Endothelial cell of umbilical vein (primary cell): Measurements from ENCODE around the gene SLC22A7. TPM values are rescaled to one million over a fixed set of nuclear protein-coding genes. Genes with fewer than 3 reads are reported as not detected.

Experiments
- BruUV-seq: library from RNA; stranded (reverse); fragments of 400-500 nt; replicated peaks from 2 replicates; lab custom pipeline; 2021; lab: Mats Ljungman, UMichigan
- CTCF ChIA-PET: fragments of 300-600, 350-600 bp; sonication (Branson Sonifier 250); formaldehyde crosslinking; loops from one replicate; lab custom pipeline; 2021; ENCODE audit warnings: antibody characterized with exemption, inconsistent platforms; lab: Charles Lee
- POLR2A ChIA-PET: fragments of 300-600, 350-600 bp; sonication (Branson Sonifier 250); formaldehyde crosslinking; loops from one replicate; lab custom pipeline; 2021; ENCODE audit warnings: antibody characterized with exemption, inconsistent platforms; lab: Charles Lee
- DNase-seq: peaks from one replicate; pipeline ENCODE4 v3.0.0-alpha.2; 2011; ENCODE audit warnings: low read depth, low spot score
- FAIRE-seq: peaks from 2 replicates; lab custom pipeline; 2011; peaks lifted over from hg19 to GRCh38; lab: Jason Lieb, UNC
- H2AFZ ChIP-seq: 2 replicates; pipeline ENCODE4 v1.6.0; 2012; ENCODE audit warnings: low read depth, low read length, control low read depth, inconsistent platforms
- H3K27ac ChIP-seq: 2 replicates; pipeline ENCODE4 v1.5.1; 2011; ENCODE audit warnings: low read depth, mild to moderate bottlenecking, control low read depth, low read length, moderate library complexity; ENCODE audit not compliant: insufficient read depth
- H3K27me3 ChIP-seq, 2 experiments: 2 replicates each; pipeline versions ENCODE4 v1.6.0 to v1.6.1; 2011; ENCODE audit warnings: low read length in 2 of 2, mixed read lengths in 1 of 2; ENCODE audit not compliant: control insufficient read depth in 2 of 2, insufficient read depth in 2 of 2
- H3K36me3 ChIP-seq, 2 experiments: 2 replicates in 1 of 2; 3 replicates in 1 of 2; pipeline ENCODE4 v1.5.1; 2011; ENCODE audit warnings: low read length in 2 of 2, mild to moderate bottlenecking in 1 of 2, moderate library complexity in 1 of 2; ENCODE audit not compliant: control insufficient read depth in 2 of 2, insufficient read depth in 2 of 2; ENCODE audit errors: extremely low read depth in 1 of 2
- H3K4me1 ChIP-seq: 3 replicates; pipeline ENCODE4 v1.5.1; 2011; ENCODE audit warnings: mild to moderate bottlenecking, low read length; ENCODE audit not compliant: control insufficient read depth, insufficient read depth; ENCODE audit errors: extremely low read depth
- H3K4me2 ChIP-seq: 2 replicates; pipeline ENCODE4 v1.6.1; 2011; ENCODE audit warnings: low read length, control low read depth, mixed read lengths; ENCODE audit not compliant: insufficient read depth
- H3K4me3 ChIP-seq, 3 experiments: fragments of 200-600 bp in 1 of 3; sonication (generic), shearing (Covaris generic) in 1 of 3; replicated peaks in 1 of 3; 2 replicates each; pipeline ENCODE4 v1.5.1; 2011 to 2016; ENCODE audit warnings: control low read depth in 3 of 3, low read length in 3 of 3, mild to moderate bottlenecking in 2 of 3, inconsistent platforms in 1 of 3, low read depth in 1 of 3, moderate library complexity in 1 of 3; ENCODE audit not compliant: insufficient read depth in 1 of 3
- H3K79me2 ChIP-seq: 2 replicates; pipeline ENCODE4 v1.6.0; 2012; ENCODE audit warnings: low read length, inconsistent platforms; ENCODE audit not compliant: control insufficient read depth, insufficient read depth
- H3K9ac ChIP-seq: replicated peaks from 2 replicates; pipeline ENCODE3; 2011; ENCODE audit warnings: low read length, control low read depth; ENCODE audit not compliant: insufficient read depth; ENCODE audit errors: extremely low read depth
- H3K9me1 ChIP-seq: replicated peaks from 3 replicates; pipeline ENCODE4 v1.6.0; 2011; ENCODE audit warnings: mild to moderate bottlenecking, low read length; ENCODE audit not compliant: control insufficient read depth, insufficient read depth; ENCODE audit errors: extremely low read depth
- H3K9me3 ChIP-seq: replicated peaks from 2 replicates; pipeline ENCODE4 v1.5.1; 2012; ENCODE audit warnings: low read length, inconsistent platforms; ENCODE audit not compliant: control insufficient read depth, insufficient read depth
- H4K20me1 ChIP-seq: replicated peaks from 2 replicates; pipeline ENCODE3; 2011; ENCODE audit warnings: mild to moderate bottlenecking, low read length; ENCODE audit not compliant: control insufficient read depth, insufficient read depth; ENCODE audit errors: extremely low read depth
- EZH2 ChIP-seq: IDR thresholded peaks from 2 replicates; pipeline ENCODE4 v1.6.1; 2012; ENCODE audit warnings: borderline replicate concordance, low read depth, mild to moderate bottlenecking, moderate library complexity, low read length, inconsistent platforms; ENCODE audit not compliant: severe bottlenecking
- FOS ChIP-seq: IDR thresholded peaks from 2 replicates; pipeline ENCODE4 v1.6.1; 2011; ENCODE audit warnings: mild to moderate bottlenecking, low read length, moderate library complexity, borderline replicate concordance; ENCODE audit not compliant: insufficient read depth
- GATA2 ChIP-seq: IDR thresholded peaks from 2 replicates; pipeline ENCODE4 v1.7.0; 2011; ENCODE audit warnings: low read depth, mild to moderate bottlenecking, moderate library complexity, mixed read lengths, low read length; ENCODE audit not compliant: insufficient read length, insufficient read depth
- JUN ChIP-seq: IDR thresholded peaks from 2 replicates; pipeline ENCODE4 v1.6.1; 2011; ENCODE audit warnings: borderline replicate concordance, low read depth; ENCODE audit not compliant: insufficient read length, insufficient read depth
- MYC ChIP-seq: IDR thresholded peaks from one replicate; pipeline ENCODE4 v1.6.1; 2011; ENCODE audit warnings: mild to moderate bottlenecking, low read depth, low read length
- POLR2A ChIP-seq: IDR thresholded peaks from 2 replicates; pipeline ENCODE4 v1.6.1; 2012; ENCODE audit warnings: low read depth, mild to moderate bottlenecking, control low read depth, low read length
- POLR2AphosphoS5 ChIP-seq: IDR thresholded peaks from 2 replicates; pipeline ENCODE4 v1.6.1; 2012; ENCODE audit warnings: low read depth, mild to moderate bottlenecking, control low read depth, low read length, moderate library complexity; ENCODE audit not compliant: insufficient read depth
- dilution Hi-C: fragments of 300-500 bp; cut with MboI; formaldehyde crosslinking; loops from one replicate; pipeline ENCODE4 v1.15.0; 2019; ENCODE audit warnings: low sequenced_read_pairs; ENCODE audit not compliant: extremely low pct_ligation_motif_present
- intact Hi-C: fragments of 100-400 bp; cut with micrococcal nuclease; formaldehyde crosslinking; loops from one replicate; pipeline ENCODE4 v1.10.0; 2022
- polyA plus RNA-seq, 4 experiments: library from polyadenylated mRNA; depleted of rRNA in 3 of 4; stranded (reverse) in 3 of 4; unstranded in 1 of 4; fragments of >200 nt; gene quantifications; 2 replicates each; pipeline versions ENCODE4 v1.2.1 to v1.2.3, GENCODE V29; 2011 to 2012; ENCODE audit warnings: missing spikeins in 1 of 4
- total RNA-seq: library from RNA; stranded (reverse); gene quantifications from 2 replicates; pipeline ENCODE4 v1.2.3, GENCODE V29; 2021
- TF ChIP-seq, protein P1 (sequence below), 2 donors: IDR thresholded peaks; 1 replicate in 1 of 2; 2 replicates in 1 of 2; pipeline ENCODE4 v1.5.1; 2011; ENCODE audit warnings: low read length in 2 of 2, mild to moderate bottlenecking in 2 of 2, moderate library complexity in 2 of 2, control low read depth in 1 of 2, inconsistent platforms in 1 of 2, low read depth in 1 of 2; ENCODE audit not compliant: insufficient read depth in 1 of 2; ENCODE audit errors: extremely low read depth in 1 of 2
- TF ChIP-seq, protein P2 (sequence below): IDR thresholded peaks from 2 replicates; pipeline ENCODE4 v1.6.1; 2011; ENCODE audit not compliant: insufficient read depth, insufficient read length

Gene SLC22A7
- total and polyA plus RNA-seq, 2 donors (not counting 3 experiments of a cell fraction or from before 2014, with no cell fraction given): not detected

DNA sequence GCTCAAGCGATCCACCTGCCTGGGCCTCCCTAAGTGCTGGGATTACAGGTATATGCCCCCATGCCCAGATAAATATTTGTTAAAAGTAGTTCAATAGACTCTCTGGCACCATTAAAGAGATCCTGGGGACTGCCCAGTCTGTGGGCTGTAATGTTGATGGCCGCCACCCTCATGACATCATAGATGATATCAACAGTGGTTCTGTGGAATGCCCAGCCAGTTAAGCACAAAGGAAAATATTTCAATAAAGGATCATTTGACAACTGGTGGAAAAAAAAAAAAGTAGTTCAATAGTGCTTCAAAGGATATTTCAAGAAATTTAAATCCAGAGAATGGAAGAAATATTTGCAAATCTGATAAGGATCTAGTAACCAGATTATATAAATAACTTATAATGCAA, 12.1 kb downstream of the SLC22A7 start:
- no TSS peak for BruUV-seq
- dilution Hi-C loops (no loop called here), intact Hi-C loops (no loop called here)
- H3K4me2 ChIP-seq: no peak overlapping the region
- H3K9me3 ChIP-seq: no peaks in the 10 kb centered on the region
- peaks cover 13 to 16% of the 10 kb centered on the region in 2 experiments for H3K27me3 ChIP-seq
- H3K4me1 ChIP-seq: peaks cover 8% of the 10 kb centered on the region
- no peak overlapping the region for H3K4me3 ChIP-seq
- H3K79me2 ChIP-seq: no peaks in the 10 kb centered on the region
- CTCF ChIA-PET: no interaction called here
- H3K36me3 ChIP-seq: no peaks in the 10 kb centered on the region
- H3K9ac ChIP-seq: no peak overlapping the region
- POLR2A ChIA-PET: no interaction called here
- no peak for TF ChIP-seq EZH2
- TF ChIP-seq POLR2AphosphoS5: no peak
- TF ChIP-seq FOS: no peak
- TF ChIP-seq GATA2: no peak
- TF ChIP-seq MYC: no peak
- TF ChIP-seq, protein P1, sequence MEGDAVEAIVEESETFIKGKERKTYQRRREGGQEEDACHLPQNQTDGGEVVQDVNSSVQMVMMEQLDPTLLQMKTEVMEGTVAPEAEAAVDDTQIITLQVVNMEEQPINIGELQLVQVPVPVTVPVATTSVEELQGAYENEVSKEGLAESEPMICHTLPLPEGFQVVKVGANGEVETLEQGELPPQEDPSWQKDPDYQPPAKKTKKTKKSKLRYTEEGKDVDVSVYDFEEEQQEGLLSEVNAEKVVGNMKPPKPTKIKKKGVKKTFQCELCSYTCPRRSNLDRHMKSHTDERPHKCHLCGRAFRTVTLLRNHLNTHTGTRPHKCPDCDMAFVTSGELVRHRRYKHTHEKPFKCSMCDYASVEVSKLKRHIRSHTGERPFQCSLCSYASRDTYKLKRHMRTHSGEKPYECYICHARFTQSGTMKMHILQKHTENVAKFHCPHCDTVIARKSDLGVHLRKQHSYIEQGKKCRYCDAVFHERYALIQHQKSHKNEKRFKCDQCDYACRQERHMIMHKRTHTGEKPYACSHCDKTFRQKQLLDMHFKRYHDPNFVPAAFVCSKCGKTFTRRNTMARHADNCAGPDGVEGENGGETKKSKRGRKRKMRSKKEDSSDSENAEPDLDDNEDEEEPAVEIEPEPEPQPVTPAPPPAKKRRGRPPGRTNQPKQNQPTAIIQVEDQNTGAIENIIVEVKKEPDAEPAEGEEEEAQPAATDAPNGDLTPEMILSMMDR (IDR thresholded peaks at IDR 0.05; ENCODE audit: extremely low read depth in 1 of 2, insufficient read depth in 1 of 2, low read depth in 1 of 2, low read length in 2 of 2): no peak
- no peak for TF ChIP-seq POLR2A
- no peak for TF ChIP-seq JUN
- TF ChIP-seq, protein P2, sequence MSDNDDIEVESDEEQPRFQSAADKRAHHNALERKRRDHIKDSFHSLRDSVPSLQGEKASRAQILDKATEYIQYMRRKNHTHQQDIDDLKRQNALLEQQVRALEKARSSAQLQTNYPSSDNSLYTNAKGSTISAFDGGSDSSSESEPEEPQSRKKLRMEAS: no peak
- no peak for DNase-seq
- no peak for FAIRE-seq
- no peak overlapping the region for H3K27ac ChIP-seq
- H4K20me1 ChIP-seq: no peaks in the 10 kb centered on the region
- no peaks in the 10 kb centered on the region for H3K9me1 ChIP-seq
- no peak overlapping the region for H2AFZ ChIP-seq
